GM18517 (cell line): ENCODE results near the gene SZT2.

Source experiments
- ATAC-seq: cut with Tn5 transposase; IDR thresholded peaks from one replicate; pipeline ENCODE4 v1.9.1; 2021; ENCODE audit warnings: mild to moderate bottlenecking, moderate library complexity; ENCODE audit not compliant: unreplicated experiment

The SZT2 gene

DNA sequence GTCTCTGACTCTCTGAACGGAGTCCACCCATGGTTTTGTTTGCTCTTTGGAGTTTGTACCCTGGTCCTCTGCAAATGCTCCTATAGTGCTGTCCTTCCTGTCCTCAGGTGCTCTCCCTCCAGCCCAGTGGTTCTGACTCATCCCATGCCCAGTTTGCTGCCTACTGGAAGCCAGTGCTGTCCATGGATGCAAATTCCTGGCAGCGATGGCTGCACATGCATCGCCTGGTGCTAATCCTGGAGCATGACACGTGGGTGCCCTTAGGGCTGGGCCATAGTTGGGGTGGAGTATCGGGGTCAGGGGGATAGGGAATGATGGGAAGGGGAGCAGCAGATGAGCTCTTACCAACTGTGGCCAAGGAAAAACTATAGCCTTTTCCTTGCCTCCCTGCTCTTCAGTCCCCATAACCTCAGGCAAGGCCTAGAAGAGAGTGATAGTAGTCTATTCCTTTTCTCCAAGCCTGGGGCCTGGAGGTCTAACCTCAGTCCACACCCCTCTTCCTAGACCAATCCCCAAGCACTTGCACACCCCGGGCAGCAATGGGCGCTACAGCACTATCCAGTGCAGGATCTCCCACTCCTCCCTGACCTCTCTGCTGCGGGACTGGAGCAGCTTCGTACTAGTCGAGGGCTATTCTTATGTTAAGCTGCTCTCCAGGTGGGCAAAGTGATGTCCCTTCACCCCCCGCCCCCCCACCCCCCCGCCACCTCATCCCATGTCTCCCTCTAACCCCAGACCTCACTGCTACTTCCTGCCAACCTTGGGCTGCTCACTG, 32.5 kb downstream of the SZT2 start:
- no peak for ATAC-seq

DNA sequence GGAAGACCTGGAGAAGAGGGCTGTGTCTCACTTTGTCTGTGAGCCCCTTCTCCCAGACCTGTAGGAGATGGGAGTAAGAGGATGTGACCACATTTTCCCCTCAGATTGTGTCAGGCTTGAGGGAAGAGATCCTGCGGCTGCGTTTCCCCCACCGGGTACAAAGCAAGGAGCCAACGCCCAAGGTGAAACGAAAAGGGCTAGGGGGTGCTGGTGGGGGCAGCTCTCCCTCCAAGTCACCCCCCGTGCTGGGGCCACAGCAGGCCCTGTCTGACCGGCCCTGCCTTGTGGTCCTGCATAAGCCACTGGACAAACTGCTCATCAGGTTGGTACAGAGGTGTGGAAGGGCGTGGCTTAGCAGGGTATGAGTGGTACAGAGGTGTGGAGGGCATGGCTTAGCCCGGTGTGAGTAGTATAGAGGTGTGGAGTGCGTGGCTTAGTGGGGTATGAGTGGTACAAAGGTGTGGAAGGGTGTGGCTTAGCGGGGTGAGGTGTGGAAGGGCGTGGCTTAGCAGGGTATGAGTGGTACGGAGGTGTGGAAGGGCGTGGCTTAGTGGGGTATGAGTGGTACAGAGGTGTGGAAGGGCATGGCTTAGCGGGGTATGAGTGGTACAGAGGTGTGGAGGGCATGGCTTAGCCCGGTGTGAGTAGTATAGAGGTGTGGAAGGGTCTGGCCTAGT, 33.4 kb downstream of the SZT2 start:
- no peak for ATAC-seq

- no peak for ATAC-seq
These were observed 34.2 kb downstream of the SZT2 start for GRCh38 chr1:43423672-43424550.

DNA sequence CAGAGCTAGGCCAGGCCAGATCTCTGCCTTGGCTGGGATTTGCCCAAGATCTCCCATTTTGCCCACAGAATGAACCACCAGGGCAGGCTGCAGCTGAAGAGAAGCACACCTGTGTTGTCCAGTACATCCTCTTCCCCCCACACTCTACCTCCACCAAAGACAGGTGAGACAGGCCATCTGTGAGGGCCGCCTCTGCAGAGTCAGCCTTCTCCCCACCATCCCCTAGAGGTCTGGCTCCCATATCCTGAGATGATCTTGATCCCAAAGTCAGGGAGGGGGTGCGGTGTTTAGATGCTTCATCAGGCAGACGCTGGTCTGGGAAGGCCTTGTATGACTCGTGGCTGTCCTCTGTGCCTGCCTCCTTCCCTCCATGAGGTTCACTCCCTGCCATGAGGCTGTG, 35.3 kb downstream of the SZT2 start:
- no peak for ATAC-seq

DNA sequence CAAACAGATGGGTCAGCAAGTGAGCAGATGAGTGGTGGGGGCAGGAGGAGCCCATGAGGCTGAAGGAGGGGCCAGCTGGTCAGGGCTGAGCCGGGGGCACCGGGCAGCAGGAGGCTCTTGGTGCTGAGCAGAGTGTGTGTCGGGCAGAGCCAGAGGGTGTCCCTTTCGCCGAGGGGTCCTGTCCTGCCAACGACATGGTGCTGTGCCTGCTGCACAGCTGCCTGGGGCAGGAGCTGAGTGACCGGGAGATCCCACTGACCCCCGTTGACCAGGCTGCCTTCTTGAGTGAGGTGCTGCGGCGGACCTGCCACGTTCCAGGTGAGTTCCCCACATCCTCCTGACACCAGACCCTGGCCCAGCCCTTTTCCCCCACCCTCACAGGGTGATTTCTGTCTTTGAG, 36.5 kb downstream of the SZT2 start:
- ATAC-seq, result no peak

DNA sequence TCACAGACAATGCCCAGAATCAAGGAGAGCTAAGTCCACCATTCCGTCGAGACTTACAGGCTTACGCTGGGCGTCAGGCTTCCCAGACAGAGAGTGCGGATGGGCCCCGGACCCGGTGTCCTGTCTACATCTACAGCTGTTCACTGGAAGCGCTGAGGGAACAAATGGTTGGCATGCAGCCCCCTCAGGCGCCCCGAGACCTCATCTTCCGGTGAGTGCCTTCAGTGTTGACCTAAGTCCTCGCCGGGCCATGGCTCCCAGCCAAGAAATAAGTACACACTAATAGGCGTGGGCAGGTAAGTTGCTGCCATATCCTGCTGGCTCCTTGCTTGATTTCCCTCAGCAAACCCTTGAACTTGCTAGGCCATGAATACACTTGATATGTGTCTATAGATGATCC, 37.8 kb downstream of the SZT2 start:
- no peak for ATAC-seq

DNA sequence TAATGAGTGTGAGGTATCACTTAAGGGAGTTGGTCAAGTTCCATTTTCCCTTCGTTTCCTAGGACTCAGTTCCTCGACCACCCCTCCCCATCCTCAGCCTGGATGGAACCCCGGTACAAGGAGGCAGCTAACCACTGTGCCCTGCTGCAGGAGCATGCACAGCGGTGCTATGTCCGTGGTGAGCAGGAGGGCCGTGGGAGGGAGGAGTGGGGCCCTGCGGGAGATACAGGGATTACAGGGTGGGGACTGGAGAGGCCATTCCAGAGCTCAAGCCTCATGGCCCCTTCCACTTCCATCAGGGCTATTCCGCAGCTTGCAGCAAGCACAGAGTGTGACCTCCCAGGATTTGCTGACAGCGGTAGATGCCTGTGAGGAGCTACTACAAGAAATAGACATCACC, 38.2 kb downstream of the SZT2 start:
- ATAC-seq, result no peak

DNA sequence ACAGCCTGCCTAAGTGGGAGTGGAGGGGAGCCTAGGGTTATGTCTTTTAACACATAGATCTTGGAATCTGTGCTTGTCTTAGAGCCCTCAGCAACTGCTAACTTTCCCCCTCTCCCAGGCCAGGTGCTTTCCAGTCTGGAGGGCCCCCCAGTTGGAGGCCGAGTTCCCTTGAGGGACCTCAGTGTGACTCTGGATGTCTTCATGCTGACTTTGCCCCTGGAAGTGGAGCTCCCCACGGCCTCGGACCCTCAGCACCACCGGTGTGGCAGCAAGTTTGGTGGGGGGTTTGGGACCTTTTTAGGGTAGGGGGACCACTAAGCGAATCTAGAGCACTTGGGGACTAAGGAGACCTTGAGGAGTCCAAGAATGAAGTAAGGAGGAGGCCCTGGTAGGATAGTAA, 41.1 kb downstream of the SZT2 start:
- no peak for ATAC-seq

- no peak for ATAC-seq
These were observed 42.0 kb downstream of the SZT2 start for GRCh38 chr1:43431676-43432075.

DNA sequence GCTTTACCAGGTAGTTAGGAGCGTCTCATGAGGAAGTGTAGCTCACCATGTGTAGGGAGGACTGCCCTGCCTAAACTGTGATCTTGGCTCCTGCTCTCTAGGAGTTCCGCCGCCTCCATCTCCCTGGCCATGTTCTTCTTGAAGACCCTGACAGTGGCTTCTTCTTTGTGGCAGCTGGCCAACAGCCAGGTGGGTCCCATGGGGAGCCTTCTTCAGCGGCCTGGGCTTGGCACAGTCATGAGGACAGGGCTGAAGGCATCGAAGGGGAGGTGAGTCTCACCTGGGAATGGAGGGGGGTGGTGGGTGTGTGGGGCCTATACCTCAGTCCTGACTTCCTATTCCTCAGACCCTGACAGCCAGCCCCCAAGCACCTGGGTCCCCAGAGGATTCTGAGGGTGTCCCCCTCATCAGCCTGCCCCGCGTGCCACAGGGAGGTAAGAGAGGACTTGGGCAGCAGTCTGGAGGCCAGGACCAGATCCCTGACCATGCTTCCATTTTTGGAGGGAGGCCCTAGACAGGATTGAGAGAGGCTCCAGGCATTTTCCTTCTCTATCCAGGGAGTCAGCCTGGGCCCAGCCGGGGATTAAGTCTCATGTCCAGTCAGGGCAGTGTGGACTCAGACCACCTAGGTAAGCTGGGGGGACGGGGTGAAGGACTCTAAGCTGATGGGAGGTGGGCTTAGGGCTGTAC, 42.6 kb downstream of the SZT2 start:
- no peak for ATAC-seq

DNA sequence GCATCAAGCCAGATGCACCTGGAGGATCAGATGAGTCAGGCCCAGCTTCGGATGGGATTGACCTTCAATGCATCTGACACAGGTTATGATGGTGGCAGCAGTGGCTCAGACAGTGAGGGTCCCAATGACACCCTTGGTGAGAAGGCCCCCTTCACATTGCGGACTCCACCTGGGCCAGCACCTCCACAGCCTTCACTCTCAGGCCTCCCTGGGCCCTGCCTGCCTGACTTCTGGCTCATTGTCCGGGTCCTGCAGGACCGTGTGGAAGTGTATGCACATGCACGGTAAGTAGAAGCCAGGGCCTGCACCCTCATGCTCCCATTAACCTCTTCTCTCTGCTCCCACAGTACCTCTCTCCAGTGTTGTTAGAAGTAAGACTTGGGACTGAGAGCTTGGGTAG, 43.2 kb downstream of the SZT2 start:
- no peak for ATAC-seq

DNA sequence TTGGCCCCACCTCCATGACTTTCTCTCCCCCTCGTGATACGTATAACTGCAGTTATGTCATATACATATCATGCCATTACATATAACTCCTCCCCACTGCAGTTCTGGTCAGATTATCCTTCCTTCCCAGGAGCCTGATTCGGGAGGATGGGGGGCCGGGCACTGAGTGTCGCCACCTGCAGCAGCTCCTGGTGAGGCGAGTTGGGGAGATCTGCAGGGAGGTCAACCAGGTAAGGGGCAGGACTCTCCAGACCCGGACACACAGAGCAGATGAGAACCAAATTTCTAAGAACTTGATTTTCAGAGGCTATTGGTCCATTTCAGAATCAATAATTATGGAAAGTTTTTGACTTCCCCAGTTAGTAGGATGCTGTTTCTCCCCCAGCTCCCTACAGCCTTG, 44.6 kb downstream of the SZT2 start:
- no peak for ATAC-seq

DNA sequence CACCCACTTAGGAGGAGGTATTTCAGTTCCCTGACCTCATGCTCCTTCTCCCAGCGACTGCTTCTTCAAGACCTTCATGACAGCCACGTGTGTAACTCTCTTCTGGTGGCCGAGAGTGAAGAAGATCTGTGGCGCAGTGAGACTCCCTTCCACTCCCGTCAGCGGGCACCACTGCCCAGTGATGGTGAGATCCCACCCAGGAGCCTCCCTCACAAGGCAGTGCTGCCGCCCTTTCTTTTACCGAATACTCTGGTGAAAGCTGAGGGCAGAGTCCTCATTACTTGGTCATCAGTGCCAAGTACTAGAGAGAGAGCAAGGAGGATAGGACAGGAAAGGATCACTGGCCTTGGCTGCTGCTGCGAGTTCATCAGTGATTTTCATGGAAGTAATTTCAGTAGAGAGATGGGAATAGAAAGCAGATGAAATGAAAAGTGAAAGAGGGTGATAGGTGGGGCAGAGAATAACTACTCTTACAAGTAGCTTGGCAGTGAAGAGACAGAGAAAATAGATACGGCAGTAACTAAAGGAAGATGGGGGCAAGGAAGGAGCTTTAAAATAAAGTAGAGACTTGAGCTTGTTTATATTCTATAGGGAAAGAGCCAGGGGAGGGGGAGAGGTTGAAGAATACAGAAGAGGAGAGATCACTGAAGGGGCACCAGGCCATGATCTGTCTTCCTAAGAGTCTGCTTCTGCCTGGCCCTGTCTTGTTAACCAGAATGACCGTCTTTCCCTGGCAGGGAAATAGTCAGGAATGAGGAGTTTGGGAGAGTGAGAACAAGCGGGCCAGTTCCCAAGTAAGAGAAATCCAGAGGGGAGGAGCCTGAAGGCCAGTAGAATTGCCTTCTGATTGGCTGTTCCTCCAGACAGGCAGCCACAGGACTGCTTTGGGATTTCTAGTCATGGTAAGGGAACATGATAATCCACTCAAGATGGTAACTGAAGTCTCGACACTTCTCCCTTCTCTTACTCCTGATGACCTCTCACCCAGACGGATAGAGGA, 45.7 kb downstream of the SZT2 start:
- ATAC-seq, result no peak

- ATAC-seq, result no peak
These were observed 46.7 kb downstream of the SZT2 start for GRCh38 chr1:43436371-43436770.

DNA sequence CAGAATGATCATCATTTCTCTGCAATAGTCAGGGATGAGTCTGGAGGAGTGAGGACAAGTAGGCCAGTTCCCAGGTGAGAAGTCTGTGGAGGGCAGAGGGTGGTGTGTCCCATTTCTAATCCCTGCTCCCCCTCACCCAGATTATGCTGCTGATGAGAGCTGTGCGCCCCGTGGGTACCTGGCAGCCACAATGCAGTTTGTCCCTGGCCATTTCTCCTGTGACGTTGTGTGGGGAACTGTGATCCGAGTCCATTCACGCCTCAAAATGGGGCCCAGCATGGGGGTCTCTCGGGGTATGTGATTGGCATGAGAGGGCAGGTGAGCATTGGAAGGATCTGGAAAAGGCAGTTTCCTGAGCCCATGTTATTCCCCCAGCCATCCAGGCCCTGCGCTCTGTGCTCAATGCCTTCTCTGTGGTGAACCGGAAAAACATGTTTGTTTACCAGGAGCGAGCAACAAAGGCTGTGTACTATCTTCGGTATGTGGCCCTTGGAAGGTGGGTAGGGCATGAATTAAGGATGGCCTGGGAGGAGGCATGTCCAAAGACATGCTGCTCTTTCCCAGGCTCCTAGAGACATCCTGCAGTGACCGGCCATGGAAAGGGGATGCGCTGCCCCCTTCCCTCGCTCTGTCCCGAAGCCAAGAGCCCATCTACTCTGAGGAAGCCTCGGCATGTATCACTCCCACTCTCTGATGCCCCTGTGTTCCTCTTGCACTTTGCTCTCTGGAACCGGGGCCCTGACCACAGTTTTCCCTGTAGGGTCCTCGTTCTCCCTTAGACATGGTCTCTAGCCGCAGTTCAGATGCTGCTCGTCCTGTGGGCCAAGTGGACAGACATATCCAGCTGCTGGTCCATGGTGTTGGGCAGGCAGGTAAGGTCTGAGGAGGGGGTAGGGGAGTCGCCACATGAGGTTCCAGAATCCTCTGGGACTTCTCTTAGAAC, 47.6 kb downstream of the SZT2 start:
- no peak for ATAC-seq

DNA sequence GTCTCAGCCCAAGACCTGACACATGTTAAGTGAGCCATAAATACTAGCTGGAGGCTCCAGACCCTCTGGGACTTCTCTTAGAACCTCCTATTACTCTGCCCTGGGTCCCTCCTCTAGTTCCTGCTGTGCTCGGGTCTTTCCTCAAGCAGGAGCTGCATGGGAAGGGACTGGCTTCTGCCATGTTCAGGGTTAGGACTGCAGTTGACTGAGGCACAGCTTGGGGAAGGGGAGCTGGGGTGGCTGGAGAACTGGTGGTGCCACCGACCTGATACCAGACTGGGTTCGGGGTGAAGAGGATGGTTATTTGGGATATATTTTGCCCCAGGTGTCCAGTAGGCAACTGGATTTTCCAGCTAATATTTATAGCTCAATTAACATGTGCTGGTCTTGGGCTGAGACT, 48.3 kb downstream of the SZT2 start:
- ATAC-seq, result no peak

DNA sequence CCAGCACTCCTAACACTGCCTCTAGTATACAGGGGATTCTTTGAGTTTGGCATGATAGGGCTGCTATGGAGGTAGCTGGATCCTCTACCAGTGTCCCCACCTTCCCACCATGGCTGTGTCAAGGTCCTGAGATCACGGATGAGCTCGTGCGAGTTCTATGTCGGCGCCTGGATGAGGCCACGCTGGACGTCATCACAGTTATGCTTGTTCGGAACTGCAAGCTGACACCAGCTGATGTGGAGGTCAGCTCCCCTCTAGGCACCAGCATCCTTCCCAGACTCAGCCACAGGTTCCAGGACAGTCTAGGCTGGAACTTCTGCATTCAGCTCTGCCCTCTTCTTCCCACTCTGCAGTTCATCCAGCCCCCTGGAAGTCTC, 48.9 kb downstream of the SZT2 start:
- no peak for ATAC-seq

GRCh38 chr1:43438953-43439581, 49.4 kb downstream of the SZT2 start:
- no peak for ATAC-seq
